Activated B cell treated with CpG ODN at 0.5 μM for 24 hours (primary cell): ENCODE measurements around the gene SPATA46. TPM values are rescaled to one million over a fixed set of nuclear protein-coding genes. Genes with fewer than 3 reads are reported as not detected.

Source experiments
- ATAC-seq: fragments of 200-7000 bp; cut with Tn5 transposase; one replicate; pipeline ENCODE4 v1.10.0; 2021; ENCODE audit warnings: low read depth, mild to moderate bottlenecking, moderate library complexity
- CTCF ChIA-PET: fragments of 350-600 bp; sonication (Branson Sonifier 250); formaldehyde crosslinking; loops from one replicate; lab custom pipeline; 2021; ENCODE audit warnings: antibody characterized with exemption; lab: Charles Lee
- POLR2A ChIA-PET: fragments of 350-600 bp; sonication (Branson Sonifier 250); formaldehyde crosslinking; loops from one replicate; lab custom pipeline; 2021; ENCODE audit warnings: antibody characterized with exemption; lab: Charles Lee
- DNase-seq: peaks from one replicate; pipeline ENCODE4 v3.0.0; 2022
- H3K27ac Mint-ChIP-seq: one replicate; pipeline ENCODE4 v1.8.0; 2020; ENCODE audit warnings: mixed read lengths
- H3K27me3 Mint-ChIP-seq: one replicate; pipeline ENCODE4 v1.8.0; 2021; ENCODE audit warnings: mixed read lengths
- H3K36me3 Mint-ChIP-seq: one replicate; pipeline ENCODE4 v1.8.0; 2021; ENCODE audit warnings: low read depth, mixed read lengths
- H3K4me1 Mint-ChIP-seq: one replicate; pipeline ENCODE4 v1.8.0; 2021; ENCODE audit warnings: mixed read lengths
- H3K4me3 Mint-ChIP-seq: one replicate; pipeline ENCODE4 v1.8.0; 2020; ENCODE audit warnings: mild to moderate bottlenecking, mixed read lengths
- H3K9me3 Mint-ChIP-seq: one replicate; pipeline ENCODE4 v1.8.0; 2020; ENCODE audit warnings: mixed read lengths
- CTCF ChIP-seq: fragments of 200-600 bp; IDR thresholded peaks from one replicate; pipeline ENCODE4 v1.8.0; 2022; ENCODE audit warnings: antibody characterized with exemption, mild to moderate bottlenecking
- intact Hi-C: fragments of 100-400 bp; cut with micrococcal nuclease; formaldehyde crosslinking; loops from one replicate; pipeline ENCODE4 v1.15.1; 2024
- total RNA-seq: library from RNA; stranded (reverse); gene quantifications from 2 replicates; pipeline ENCODE4 v1.2.3, GENCODE V29; 2022

SPATA46 gene
- total RNA-seq, 1 donor from 2014 or later: not detected

GRCh38 chr1:162417650-162418049 is 41.0 kb upstream of the SPATA46 start:
- ChIA-PET POLR2A (no interaction called here), CTCF (no interaction called here)
- intact Hi-C loops: no loop called here
- H3K9me3 Mint-ChIP-seq: no peaks in the 10 kb centered on the region
- no peak for ATAC-seq
- peaks cover under 1% of the 10 kb centered on the region for H3K4me1 Mint-ChIP-seq
- no peak for DNase-seq
- peaks cover 9% of the 10 kb centered on the region for H3K27me3 Mint-ChIP-seq
- H3K4me3 Mint-ChIP-seq: no peak overlapping the region
- no peak for TF ChIP-seq CTCF
- no peaks in the 10 kb centered on the region for H3K36me3 Mint-ChIP-seq
- no peak overlapping the region for H3K27ac Mint-ChIP-seq

GRCh38 chr1:162416909-162417308 is 40.3 kb upstream of the SPATA46 start:
- DNase-seq (no peak), ATAC-seq (no peak)
- intact Hi-C loops: no loop called here
- Mint-ChIP-seq H3K9me3 (no peaks in the 10 kb centered on the region), H3K4me1 (no peaks in the 10 kb centered on the region), H3K27ac (no peak overlapping the region), H3K36me3 (no peaks in the 10 kb centered on the region), H3K4me3 (no peak overlapping the region), H3K27me3 (peaks cover 9% of the 10 kb centered on the region)
- ChIA-PET CTCF (no interaction called here), POLR2A (no interaction called here)
- no peak for TF ChIP-seq CTCF

- no peaks in the 10 kb centered on the region for H3K4me1 Mint-ChIP-seq
- CTCF ChIA-PET: no interaction called here
Measured at GRCh38 chr1:162416215-162416614, 39.6 kb upstream of the SPATA46 start.

GRCh38 chr1:162412002-162412401 is 35.3 kb upstream of the SPATA46 start, which contains the start of gene SH2D1B:
Gene SH2D1B, minus strand, starts transcription at chr1:162412136. Its CDS starts 120 bp downstream, at chr1:162412016.
- intact Hi-C loops: no loop called here
- TF ChIP-seq CTCF: no peak
- DNase-seq (no peak), ATAC-seq (no peak)
- ChIA-PET POLR2A (no interaction called here), CTCF (no interaction called here)
- Mint-ChIP-seq H3K4me3 (no peak within 1 kb of the TSS), H3K36me3 (no peaks in the 10 kb centered on the region), H3K27me3 (peaks cover 12% of the 10 kb centered on the region), H3K27ac (no peak within 1 kb of the TSS), H3K4me1 (no peaks in the 10 kb centered on the region), H3K9me3 (no peaks in the 10 kb centered on the region)

More at GRCh38 chr1:162416215-162416614, 39.6 kb upstream of the SPATA46 start:
- POLR2A ChIA-PET: no interaction called here
- no peak for TF ChIP-seq CTCF
- DNase-seq (no peak), ATAC-seq (no peak)
- H3K9me3 Mint-ChIP-seq: no peaks in the 10 kb centered on the region
- intact Hi-C loops: no loop called here
- no peak overlapping the region for H3K27ac Mint-ChIP-seq
- no peaks in the 10 kb centered on the region for H3K36me3 Mint-ChIP-seq
- peaks cover 12% of the 10 kb centered on the region for H3K27me3 Mint-ChIP-seq
- no peak overlapping the region for H3K4me3 Mint-ChIP-seq

- ChIA-PET CTCF (no interaction called here), POLR2A (no interaction called here)
- Mint-ChIP-seq H3K4me3 (no peak overlapping the region), H3K36me3 (no peaks in the 10 kb centered on the region), H3K27ac (no peak overlapping the region), H3K4me1 (no peaks in the 10 kb centered on the region), H3K9me3 (no peaks in the 10 kb centered on the region), H3K27me3 (peaks cover 13% of the 10 kb centered on the region)
- DNase-seq (no peak), ATAC-seq (no peak)
- TF ChIP-seq CTCF: no peak
- intact Hi-C loops: no loop called here
Measured at GRCh38 chr1:162407539-162407938, 30.9 kb upstream of the SPATA46 start.
